Gastrocnemius medialis (tissue), 4 donors: ENCODE measurements around the gene KRT83. TPM values are rescaled to one million over a fixed set of nuclear protein-coding genes. Genes with fewer than 3 reads are reported as not detected.

Experiments used
- ATAC-seq, 2 donors: fragments of 150-250 bp; one replicate each; pipeline ENCODE4 v1.9.1; 2016
- DNase-seq, 2 donors: peaks; one replicate each; pipeline ENCODE4 v3.0.0-alpha.2; 2019
- H3K27ac ChIP-seq, 4 donors: fragments of 200-600 bp; sonication (generic); 1 replicate in 1 of 4; 2 replicates in 3 of 4; pipeline ENCODE4 v1.5.1; 2016 to 2018; ENCODE audit warnings: mild to moderate bottlenecking in 2 of 4, moderate library complexity in 1 of 4
- H3K27me3 ChIP-seq, 3 donors: fragments of 200-600 bp; sonication (generic) in 2 of 3; 1 replicate in 1 of 3; 2 replicates in 2 of 3; pipeline versions ENCODE4 v1.5.1 to v1.6.0; 2016 to 2019; ENCODE audit warnings: mild to moderate bottlenecking in 1 of 3, moderate library complexity in 1 of 3
- H3K36me3 ChIP-seq, 2 donors: fragments of 200-600 bp; sonication (generic) in 1 of 2; one replicate each; pipeline ENCODE4 v1.5.1; 2017 to 2018
- H3K4me1 ChIP-seq, 2 donors: fragments of 200-600 bp; sonication (generic) in 1 of 2; one replicate each; pipeline ENCODE4 v1.5.1; 2016 to 2017; ENCODE audit warnings: mild to moderate bottlenecking in 2 of 2
- H3K4me3 ChIP-seq, 4 donors: fragments of 200-600 bp; sonication (generic) in 3 of 4; 1 replicate in 1 of 4; 2 replicates in 3 of 4; pipeline ENCODE4 v1.5.1; 2016 to 2019; ENCODE audit warnings: mild to moderate bottlenecking in 2 of 4
- H3K9me3 ChIP-seq, 3 donors: fragments of 200-600 bp; sonication (generic) in 2 of 3; 1 replicate in 1 of 3; 2 replicates in 2 of 3; pipeline ENCODE4 v1.5.1; 2016 to 2019
- POLR2A ChIP-seq, 2 donors: fragments of 450-650 bp; IDR thresholded peaks; one replicate each; pipeline ENCODE4 v1.6.1; 2017; ENCODE audit warnings: antibody characterized with exemption in 2 of 2, mild to moderate bottlenecking in 2 of 2, moderate library complexity in 2 of 2
- in situ Hi-C, 4 donors: fragments of 200-750 bp; cut with MboI; loops; one replicate each; pipeline versions ENCODE4 v1.15.0 to v1.8.0; 2017; ENCODE audit warnings: low sequenced_read_pairs in 4 of 4
- intact Hi-C: fragments of 100-400 bp; cut with DNase I; formaldehyde crosslinking; loops from one replicate; pipeline ENCODE4 v1.15.1; 2023; ENCODE audit warnings: low total_unique reads
- total RNA-seq, 4 donors: library from RNA; depleted of rRNA; stranded (reverse); fragments of >200 nt; gene quantifications; one replicate each; pipeline versions ENCODE4 v1.1.0 to v1.2.3, GENCODE V29; 2016
- TF ChIP-seq, protein P1 (sequence below), 5 experiments: fragments of 450-650 bp in 3 of 5; fragments of 200-600 bp in 2 of 5; sonication (generic) in 2 of 5; IDR thresholded peaks in 4 of 5; conservative IDR thresholded peaks in 1 of 5; 1 replicate in 4 of 5; 2 replicates in 1 of 5; pipeline ENCODE4 v1.5.1; 2016 to 2019; ENCODE audit warnings: antibody characterized with exemption in 5 of 5, mild to moderate bottlenecking in 3 of 5, moderate library complexity in 3 of 5

KRT83 gene
- total RNA-seq = under 1 TPM in 1 of 4 donors, not detected in 3; 0.13 TPM

DNA sequence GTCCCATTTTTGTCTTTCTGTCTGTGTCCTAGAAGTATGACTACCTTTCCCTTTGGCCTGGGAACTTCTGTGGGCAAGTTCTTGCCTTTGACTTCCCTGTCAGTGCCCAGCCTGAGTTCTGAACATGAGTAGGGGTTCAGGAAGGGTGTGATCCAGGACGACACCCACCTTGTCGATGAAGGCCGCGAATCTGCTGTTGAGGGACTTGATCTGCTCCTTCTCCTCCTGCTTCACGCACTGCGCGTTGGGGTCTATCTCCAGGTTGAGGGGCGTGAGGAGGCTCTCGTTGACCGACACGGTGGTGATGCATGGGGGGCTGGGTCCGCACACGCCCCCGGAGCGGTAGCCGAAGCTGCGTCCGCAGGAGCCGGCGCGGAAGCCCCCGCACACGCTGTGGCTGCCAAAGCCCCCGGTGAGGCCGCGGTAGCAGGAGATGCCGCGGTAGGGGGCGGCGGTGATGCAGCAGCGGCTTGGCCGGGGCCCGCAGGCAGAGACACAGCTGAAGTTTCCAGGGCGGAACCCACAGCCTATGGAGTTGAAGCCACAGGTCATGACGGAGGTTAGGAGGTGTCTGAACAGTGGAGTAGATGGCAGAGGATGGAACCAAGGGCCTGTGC, at the start of gene KRT83:
Gene KRT83 (minus strand): TSS at position 615 of the 617 bp plus-strand sequence. CDS start 63 bp downstream, at position 552.
- in situ Hi-C loops (no loop called here), intact Hi-C loops (no loop called here)
- Histone ChIP-seq H3K27me3 (peaks cover 0 to 22% (median 11%) of the 10 kb centered on the region in 3 donors), H3K27ac (no peak within 1 kb of the TSS), H3K9me3 (no peaks in the 10 kb centered on the region), H3K36me3 (no peaks in the 10 kb centered on the region), H3K4me3 (no peak within 1 kb of the TSS), H3K4me1 (no peaks in the 10 kb centered on the region)
- DNase-seq (peak in 1 of 2 donors; percentile 1), ATAC-seq (no peak)
- TF ChIP-seq, protein P1, sequence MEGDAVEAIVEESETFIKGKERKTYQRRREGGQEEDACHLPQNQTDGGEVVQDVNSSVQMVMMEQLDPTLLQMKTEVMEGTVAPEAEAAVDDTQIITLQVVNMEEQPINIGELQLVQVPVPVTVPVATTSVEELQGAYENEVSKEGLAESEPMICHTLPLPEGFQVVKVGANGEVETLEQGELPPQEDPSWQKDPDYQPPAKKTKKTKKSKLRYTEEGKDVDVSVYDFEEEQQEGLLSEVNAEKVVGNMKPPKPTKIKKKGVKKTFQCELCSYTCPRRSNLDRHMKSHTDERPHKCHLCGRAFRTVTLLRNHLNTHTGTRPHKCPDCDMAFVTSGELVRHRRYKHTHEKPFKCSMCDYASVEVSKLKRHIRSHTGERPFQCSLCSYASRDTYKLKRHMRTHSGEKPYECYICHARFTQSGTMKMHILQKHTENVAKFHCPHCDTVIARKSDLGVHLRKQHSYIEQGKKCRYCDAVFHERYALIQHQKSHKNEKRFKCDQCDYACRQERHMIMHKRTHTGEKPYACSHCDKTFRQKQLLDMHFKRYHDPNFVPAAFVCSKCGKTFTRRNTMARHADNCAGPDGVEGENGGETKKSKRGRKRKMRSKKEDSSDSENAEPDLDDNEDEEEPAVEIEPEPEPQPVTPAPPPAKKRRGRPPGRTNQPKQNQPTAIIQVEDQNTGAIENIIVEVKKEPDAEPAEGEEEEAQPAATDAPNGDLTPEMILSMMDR (IDR thresholded peaks at IDR 0.05 in 4 of 5, conservative IDR thresholded peaks at IDR 0.05 in 1 of 5) = no peak
- no peak for TF ChIP-seq POLR2A (IDR thresholded peaks at IDR 0.05)

GRCh38 chr12:52369809-52370208, 48.6 kb upstream of the KRT83 start:
- Histone ChIP-seq H3K4me1 (no peaks in the 10 kb centered on the region), H3K36me3 (no peaks in the 10 kb centered on the region), H3K27me3 (peaks cover 0 to 2% (median 0%) of the 10 kb centered on the region in 3 donors), H3K4me3 (no peak overlapping the region), H3K27ac (no peak overlapping the region), H3K9me3 (no peaks in the 10 kb centered on the region)
- no peak for DNase-seq
- in situ Hi-C loops = loop anchor here in 3 of 4 donors (5.0 to 10.0 kb wide), 2 partner anchors 512 to 515 kb away; no protein-coding TSS in a partner anchor
- intact Hi-C loops = loop anchor here (5.0 kb wide), 1 partner anchor 512 kb away; no protein-coding TSS in a partner anchor
- TF ChIP-seq POLR2A (IDR thresholded peaks at IDR 0.05) = no peak
- no peak for ATAC-seq

GRCh38 chr12:52369211-52369610, 48.0 kb upstream of the KRT83 start:
- ATAC-seq (no peak), DNase-seq (no peak)
- H3K27me3 ChIP-seq = peaks cover 0 to 2% (median 0%) of the 10 kb centered on the region in 3 donors
- no peaks in the 10 kb centered on the region for H3K4me1 ChIP-seq
- intact Hi-C loops (no loop called here), in situ Hi-C loops (loop anchor here in 1 of 4 donors (10.0 kb wide), 1 partner anchor 516 kb away; no protein-coding TSS in a partner anchor)
- TF ChIP-seq POLR2A (IDR thresholded peaks at IDR 0.05) = no peak
- TF ChIP-seq, protein P1 (IDR thresholded peaks at IDR 0.05 in 4 of 5, conservative IDR thresholded peaks at IDR 0.05 in 1 of 5) = no peak
- no peak overlapping the region for H3K27ac ChIP-seq
- no peak overlapping the region for H3K4me3 ChIP-seq
- H3K36me3 ChIP-seq = no peaks in the 10 kb centered on the region
- no peaks in the 10 kb centered on the region for H3K9me3 ChIP-seq

GRCh38 chr12:52368508-52368907, 47.3 kb upstream of the KRT83 start:
- no peak for ATAC-seq
- DNase-seq = no peak
- H3K27ac ChIP-seq = no peak overlapping the region
- H3K4me1 ChIP-seq = no peaks in the 10 kb centered on the region
- intact Hi-C loops (no loop called here), in situ Hi-C loops (loop anchor here in 1 of 4 donors (10.0 kb wide), 1 partner anchor 516 kb away; no protein-coding TSS in a partner anchor)
- peaks cover 0 to 2% (median 0%) of the 10 kb centered on the region in 3 donors for H3K27me3 ChIP-seq
- no peaks in the 10 kb centered on the region for H3K9me3 ChIP-seq
- H3K4me3 ChIP-seq = no peak overlapping the region
- TF ChIP-seq, protein P1 (IDR thresholded peaks at IDR 0.05 in 4 of 5, conservative IDR thresholded peaks at IDR 0.05 in 1 of 5) = no peak
- no peak for TF ChIP-seq POLR2A (IDR thresholded peaks at IDR 0.05)
- no peaks in the 10 kb centered on the region for H3K36me3 ChIP-seq

- in situ Hi-C loops = loop anchor here in 1 of 4 donors (10.0 kb wide), 1 partner anchor 517 kb away; no protein-coding TSS in a partner anchor
- DNase-seq = no peak
- Histone ChIP-seq H3K27me3 (peaks cover 0 to 2% (median 0%) of the 10 kb centered on the region in 3 donors), H3K36me3 (no peaks in the 10 kb centered on the region), H3K4me1 (no peaks in the 10 kb centered on the region), H3K27ac (no peak overlapping the region), H3K4me3 (no peak overlapping the region), H3K9me3 (no peaks in the 10 kb centered on the region)
- no peak for ATAC-seq
- intact Hi-C loops = no loop called here
- TF ChIP-seq, protein P1 (IDR thresholded peaks at IDR 0.05 in 4 of 5, conservative IDR thresholded peaks at IDR 0.05 in 1 of 5) = no peak
- no peak for TF ChIP-seq POLR2A (IDR thresholded peaks at IDR 0.05)
Measured at GRCh38 chr12:52367876-52368275, 46.7 kb upstream of the KRT83 start.
